Measurements from ENCODE around the gene DENND1C.

- TF ChIP-seq, protein P1, sequence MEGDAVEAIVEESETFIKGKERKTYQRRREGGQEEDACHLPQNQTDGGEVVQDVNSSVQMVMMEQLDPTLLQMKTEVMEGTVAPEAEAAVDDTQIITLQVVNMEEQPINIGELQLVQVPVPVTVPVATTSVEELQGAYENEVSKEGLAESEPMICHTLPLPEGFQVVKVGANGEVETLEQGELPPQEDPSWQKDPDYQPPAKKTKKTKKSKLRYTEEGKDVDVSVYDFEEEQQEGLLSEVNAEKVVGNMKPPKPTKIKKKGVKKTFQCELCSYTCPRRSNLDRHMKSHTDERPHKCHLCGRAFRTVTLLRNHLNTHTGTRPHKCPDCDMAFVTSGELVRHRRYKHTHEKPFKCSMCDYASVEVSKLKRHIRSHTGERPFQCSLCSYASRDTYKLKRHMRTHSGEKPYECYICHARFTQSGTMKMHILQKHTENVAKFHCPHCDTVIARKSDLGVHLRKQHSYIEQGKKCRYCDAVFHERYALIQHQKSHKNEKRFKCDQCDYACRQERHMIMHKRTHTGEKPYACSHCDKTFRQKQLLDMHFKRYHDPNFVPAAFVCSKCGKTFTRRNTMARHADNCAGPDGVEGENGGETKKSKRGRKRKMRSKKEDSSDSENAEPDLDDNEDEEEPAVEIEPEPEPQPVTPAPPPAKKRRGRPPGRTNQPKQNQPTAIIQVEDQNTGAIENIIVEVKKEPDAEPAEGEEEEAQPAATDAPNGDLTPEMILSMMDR (IDR thresholded peaks at IDR 0.05): no peak
- TF ChIP-seq EZH2 (IDR thresholded peaks at IDR 0.05): no peak
Observed at GRCh38 chr19:6424939-6425731, 56.5 kb downstream of the DENND1C start.

Measured in neural progenitor cell (in vitro differentiated cells).